SK-N-SH (cell line): ENCODE data around the gene GUCY2F. TPM values are rescaled to one million over a fixed set of nuclear protein-coding genes. Genes with fewer than 3 reads are reported as not detected.

Source experiments
- CTCF ChIA-PET: fragments of 300-600, 350-600 bp; formaldehyde crosslinking; extraction: SDS; loops from one replicate; lab custom pipeline; 2021; lab: Yijun Ruan, JAX
- POLR2A ChIA-PET: fragments of 350-600 bp; sonication (Branson Sonifier 250); formaldehyde crosslinking; extraction: SDS; loops from one replicate; lab custom pipeline; 2020; ENCODE audit warnings: antibody characterized with exemption, inconsistent platforms; lab: Yijun Ruan, JAX
- DNase-seq: peaks from one replicate; pipeline ENCODE4 v3.0.0; 2012
- H2AFZ ChIP-seq: fragments of 200-600 bp; sonication (generic); 2 replicates; pipeline ENCODE4 v1.8.1; 2016; ENCODE audit warnings: antibody characterized with exemption, mild to moderate bottlenecking, low read depth
- H3F3A ChIP-seq: fragments of 200-600 bp; sonication (generic); replicated peaks from 2 replicates; pipeline ENCODE3; 2016; ENCODE audit warnings: antibody characterized with exemption, mild to moderate bottlenecking; ENCODE audit not compliant: insufficient read depth
- H3K27ac ChIP-seq, 2 experiments: fragments of 200-500 bp in 1 of 2; fragments of 200-600 bp in 1 of 2; sonication (Bioruptor generic) in 1 of 2; sonication (generic), shearing (Covaris generic) in 1 of 2; 2 replicates each; pipeline versions ENCODE4 v1.5.1 to v1.6.1; 2014 to 2016; ENCODE audit warnings: low read depth in 2 of 2, inconsistent platforms in 1 of 2, low read length in 1 of 2, mild to moderate bottlenecking in 1 of 2, mixed read lengths in 1 of 2
- H3K27me3 ChIP-seq: fragments of 200-600 bp; sonication (generic), shearing (Covaris generic); 2 replicates; pipeline ENCODE4 v1.6.1; 2016; ENCODE audit warnings: mixed run types; ENCODE audit not compliant: insufficient read depth
- H3K36me3 ChIP-seq, 2 experiments: fragments of 200-500 bp in 1 of 2; fragments of 200-600 bp in 1 of 2; sonication (Bioruptor generic) in 1 of 2; sonication (generic) in 1 of 2; replicated peaks in 1 of 2; 2 replicates each; pipeline versions ENCODE3 to v1.5.1; 2014 to 2016; ENCODE audit warnings: low read length in 1 of 2, mild to moderate bottlenecking in 1 of 2; ENCODE audit not compliant: insufficient read depth in 2 of 2, control insufficient read depth in 1 of 2
- H3K4me1 ChIP-seq, 2 experiments: fragments of 200-500 bp in 1 of 2; fragments of 200-600 bp in 1 of 2; sonication (Bioruptor generic) in 1 of 2; sonication (generic), shearing (Covaris generic) in 1 of 2; 2 replicates each; pipeline versions ENCODE4 v1.5.1 to v1.6.1; 2014 to 2016; ENCODE audit warnings: low read depth in 1 of 2, low read length in 1 of 2, mixed run types in 1 of 2; ENCODE audit not compliant: insufficient read depth in 2 of 2, control insufficient read depth in 1 of 2
- H3K4me2 ChIP-seq: fragments of 200-600 bp; sonication (generic), shearing (Covaris generic); 2 replicates; pipeline ENCODE4 v1.6.1; 2017; ENCODE audit warnings: mixed run types
- H3K4me3 ChIP-seq, 2 experiments: fragments of 200-500 bp in 1 of 2; fragments of 200-600 bp in 1 of 2; sonication (Bioruptor generic) in 1 of 2; sonication (generic), shearing (Covaris generic) in 1 of 2; 2 replicates each; pipeline versions ENCODE4 v1.5.1 to v1.8.1; 2014 to 2016; ENCODE audit warnings: low read depth in 2 of 2, inconsistent platforms in 1 of 2, low read length in 1 of 2, mild to moderate bottlenecking in 1 of 2, mixed read lengths in 1 of 2, moderate library complexity in 1 of 2
- H3K79me2 ChIP-seq: fragments of 200-600 bp; sonication (generic); 2 replicates; pipeline ENCODE4 v1.8.1; 2017; ENCODE audit warnings: mild to moderate bottlenecking; ENCODE audit not compliant: insufficient read depth
- H3K9ac ChIP-seq: fragments of 200-600 bp; sonication (generic); 2 replicates; pipeline ENCODE4 v1.6.1; 2017; ENCODE audit warnings: mixed run types
- H3K9me2 ChIP-seq: fragments of 200-600 bp; sonication (generic); 2 replicates; pipeline ENCODE4 v1.6.1; 2017; ENCODE audit warnings: mixed run types
- H3K9me3 ChIP-seq: fragments of 200-600 bp; sonication (generic); 2 replicates; pipeline ENCODE4 v1.6.1; 2017; ENCODE audit warnings: mixed run types, mild to moderate bottlenecking, moderate library complexity
- H4K20me1 ChIP-seq: fragments of 200-600 bp; sonication (generic); 2 replicates; pipeline ENCODE4 v1.6.1; 2017; ENCODE audit warnings: mild to moderate bottlenecking, mixed run types; ENCODE audit not compliant: insufficient read depth
- CHD2 ChIP-seq: fragments of 150-350 bp; IDR thresholded peaks from 2 replicates; pipeline ENCODE4 v1.6.1; 2018; ENCODE audit warnings: low read length; ENCODE audit not compliant: partially characterized antibody
- ELF1 ChIP-seq: IDR thresholded peaks from 2 replicates; pipeline ENCODE4 v1.4.0; 2012
- EZH2phosphoT487 ChIP-seq: fragments of 200-600 bp; sonication (generic); IDR thresholded peaks from 2 replicates; pipeline ENCODE4 v1.6.1; 2017; ENCODE audit warnings: low read depth, mixed run types, mild to moderate bottlenecking, antibody characterized with exemption, moderate library complexity, borderline replicate concordance
- FOXJ3 ChIP-seq: sonication (generic); formaldehyde crosslinking; IDR thresholded peaks from 2 replicates; pipeline ENCODE4 v1.5.1; 2020; ENCODE audit warnings: mild to moderate bottlenecking, missing genetic modification reagents
- FOXM1 ChIP-seq: IDR thresholded peaks from 2 replicates; pipeline ENCODE4 v1.4.0; 2012; ENCODE audit warnings: low read depth, mild to moderate bottlenecking
- GABPA ChIP-seq: IDR thresholded peaks from 2 replicates; pipeline ENCODE4 v1.4.0; 2012; ENCODE audit warnings: low read depth, mild to moderate bottlenecking
- GATA2 ChIP-seq: sonication (generic); formaldehyde crosslinking; IDR thresholded peaks from 2 replicates; pipeline ENCODE4 v1.5.0; 2020; ENCODE audit warnings: mild to moderate bottlenecking, missing genetic modification reagents
- JUND ChIP-seq: IDR thresholded peaks from 2 replicates; pipeline ENCODE4 v1.4.0; 2012
- RAD21 ChIP-seq: IDR thresholded peaks from 2 replicates; pipeline ENCODE4 v1.6.1; 2012; ENCODE audit warnings: mild to moderate bottlenecking, low read length
- RCOR1 ChIP-seq: fragments of 150-350 bp; IDR thresholded peaks from 2 replicates; pipeline ENCODE4 v1.6.1; 2017; ENCODE audit warnings: antibody characterized with exemption, low read length
- RFX5 ChIP-seq: IDR thresholded peaks from 2 replicates; pipeline ENCODE4 v1.6.1; 2012; ENCODE audit warnings: mild to moderate bottlenecking, improper control_type of control experiment, low read length
- YY1 ChIP-seq: IDR thresholded peaks from 2 replicates; pipeline ENCODE4 v1.4.0; 2012; ENCODE audit warnings: low read depth, mild to moderate bottlenecking
- WGBS: methylation state at CpG from one replicate; pipeline ENCODE4 v1.1.6; 2017; ENCODE audit warnings: low lambda C conversion rate; 5-methylcytosine and 5-hydroxymethylcytosine counted together
- polyA plus RNA-seq, 3 experiments: library from polyadenylated mRNA; depleted of rRNA; stranded (reverse); fragments of >200 nt; gene quantifications; 2 replicates each; pipeline ENCODE4 v1.2.3, GENCODE V29; 2012
- TF ChIP-seq, protein P1 (sequence below): IDR thresholded peaks from 2 replicates; pipeline ENCODE4 v1.4.0; 2012; ENCODE audit warnings: low read depth
- TF ChIP-seq, protein P2 (sequence below): IDR thresholded peaks from 2 replicates; pipeline ENCODE4 v1.6.1; 2012; ENCODE audit warnings: mild to moderate bottlenecking, low read depth, low read length, moderate library complexity
- TF ChIP-seq, protein P3 (sequence below): IDR thresholded peaks from 2 replicates; pipeline ENCODE4 v1.4.0; 2012; ENCODE audit warnings: low read depth, borderline replicate concordance
- TF ChIP-seq, protein P4 (sequence below): fragments of 150-350 bp; IDR thresholded peaks from 2 replicates; pipeline ENCODE4 v1.6.1; 2017; ENCODE audit warnings: antibody characterized with exemption, low read length, low read depth, borderline replicate concordance
- TF ChIP-seq, protein P5 (sequence below): fragments of 200-600 bp; sonication (generic); IDR thresholded peaks from 2 replicates; pipeline ENCODE4 v1.6.1; 2017; ENCODE audit warnings: antibody characterized with exemption, mild to moderate bottlenecking, moderate library complexity

GUCY2F gene
- polyA plus RNA-seq, 1 of the 3 experiments (the other 2 are of a cell fraction): not detected

DNA sequence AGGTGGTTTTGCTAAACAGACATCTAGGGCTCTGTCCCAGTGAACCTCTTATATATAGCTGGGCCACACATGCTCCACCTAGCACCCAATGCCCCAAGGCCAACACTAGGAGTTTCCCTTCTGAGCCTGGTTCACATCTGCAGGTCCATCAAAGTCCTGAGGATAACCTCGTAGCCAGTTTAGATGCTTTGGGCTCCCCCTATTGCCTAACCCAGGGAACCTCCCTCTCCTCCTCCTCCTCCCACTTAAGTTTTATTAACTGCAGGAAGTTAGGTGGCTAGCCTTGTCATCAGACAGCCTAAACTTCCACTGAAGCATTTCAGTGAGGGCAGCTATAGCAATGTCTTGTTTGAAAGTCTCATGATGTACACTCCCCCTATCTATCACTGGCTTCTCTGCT is 88.0 kb downstream of the GUCY2F start:
- Histone ChIP-seq H3K36me3 (no peaks in the 10 kb centered on the region), H3K27me3 (peaks cover 30% of the 10 kb centered on the region; the same call in 1 of the 2 replicates), H2AFZ (no peak overlapping the region), H3K79me2 (no peaks in the 10 kb centered on the region), H3K4me1 (no peaks in the 10 kb centered on the region), H3K4me2 (no peak overlapping the region), H3K9me3 (no peaks in the 10 kb centered on the region), H3K9me2 (no peaks in the 10 kb centered on the region), H4K20me1 (no peaks in the 10 kb centered on the region), H3F3A (no peaks in the 10 kb centered on the region), H3K4me3 (no peak overlapping the region), H3K27ac (no peak overlapping the region), H3K9ac (no peak overlapping the region)
- WGBS: 0% methylated on average over 1 of the region's 1 CpG
- CTCF ChIA-PET: no interaction called here
- TF ChIP-seq JUND (no peak), RFX5 (no peak), RCOR1 (no peak), GATA2 (CRISPR knock-in tag) (no peak), ELF1 (no peak), RAD21 (no peak), YY1 (no peak), EZH2phosphoT487 (no peak), CHD2 (no peak), FOXM1 (no peak), GABPA (no peak), FOXJ3 (no peak)
- TF ChIP-seq, protein P1, sequence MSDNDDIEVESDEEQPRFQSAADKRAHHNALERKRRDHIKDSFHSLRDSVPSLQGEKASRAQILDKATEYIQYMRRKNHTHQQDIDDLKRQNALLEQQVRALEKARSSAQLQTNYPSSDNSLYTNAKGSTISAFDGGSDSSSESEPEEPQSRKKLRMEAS: no peak
- TF ChIP-seq, protein P2, sequence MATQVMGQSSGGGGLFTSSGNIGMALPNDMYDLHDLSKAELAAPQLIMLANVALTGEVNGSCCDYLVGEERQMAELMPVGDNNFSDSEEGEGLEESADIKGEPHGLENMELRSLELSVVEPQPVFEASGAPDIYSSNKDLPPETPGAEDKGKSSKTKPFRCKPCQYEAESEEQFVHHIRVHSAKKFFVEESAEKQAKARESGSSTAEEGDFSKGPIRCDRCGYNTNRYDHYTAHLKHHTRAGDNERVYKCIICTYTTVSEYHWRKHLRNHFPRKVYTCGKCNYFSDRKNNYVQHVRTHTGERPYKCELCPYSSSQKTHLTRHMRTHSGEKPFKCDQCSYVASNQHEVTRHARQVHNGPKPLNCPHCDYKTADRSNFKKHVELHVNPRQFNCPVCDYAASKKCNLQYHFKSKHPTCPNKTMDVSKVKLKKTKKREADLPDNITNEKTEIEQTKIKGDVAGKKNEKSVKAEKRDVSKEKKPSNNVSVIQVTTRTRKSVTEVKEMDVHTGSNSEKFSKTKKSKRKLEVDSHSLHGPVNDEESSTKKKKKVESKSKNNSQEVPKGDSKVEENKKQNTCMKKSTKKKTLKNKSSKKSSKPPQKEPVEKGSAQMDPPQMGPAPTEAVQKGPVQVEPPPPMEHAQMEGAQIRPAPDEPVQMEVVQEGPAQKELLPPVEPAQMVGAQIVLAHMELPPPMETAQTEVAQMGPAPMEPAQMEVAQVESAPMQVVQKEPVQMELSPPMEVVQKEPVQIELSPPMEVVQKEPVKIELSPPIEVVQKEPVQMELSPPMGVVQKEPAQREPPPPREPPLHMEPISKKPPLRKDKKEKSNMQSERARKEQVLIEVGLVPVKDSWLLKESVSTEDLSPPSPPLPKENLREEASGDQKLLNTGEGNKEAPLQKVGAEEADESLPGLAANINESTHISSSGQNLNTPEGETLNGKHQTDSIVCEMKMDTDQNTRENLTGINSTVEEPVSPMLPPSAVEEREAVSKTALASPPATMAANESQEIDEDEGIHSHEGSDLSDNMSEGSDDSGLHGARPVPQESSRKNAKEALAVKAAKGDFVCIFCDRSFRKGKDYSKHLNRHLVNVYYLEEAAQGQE: no peak
- TF ChIP-seq, protein P3, sequence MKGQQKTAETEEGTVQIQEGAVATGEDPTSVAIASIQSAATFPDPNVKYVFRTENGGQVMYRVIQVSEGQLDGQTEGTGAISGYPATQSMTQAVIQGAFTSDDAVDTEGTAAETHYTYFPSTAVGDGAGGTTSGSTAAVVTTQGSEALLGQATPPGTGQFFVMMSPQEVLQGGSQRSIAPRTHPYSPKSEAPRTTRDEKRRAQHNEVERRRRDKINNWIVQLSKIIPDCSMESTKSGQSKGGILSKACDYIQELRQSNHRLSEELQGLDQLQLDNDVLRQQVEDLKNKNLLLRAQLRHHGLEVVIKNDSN: no peak
- TF ChIP-seq, protein P4, sequence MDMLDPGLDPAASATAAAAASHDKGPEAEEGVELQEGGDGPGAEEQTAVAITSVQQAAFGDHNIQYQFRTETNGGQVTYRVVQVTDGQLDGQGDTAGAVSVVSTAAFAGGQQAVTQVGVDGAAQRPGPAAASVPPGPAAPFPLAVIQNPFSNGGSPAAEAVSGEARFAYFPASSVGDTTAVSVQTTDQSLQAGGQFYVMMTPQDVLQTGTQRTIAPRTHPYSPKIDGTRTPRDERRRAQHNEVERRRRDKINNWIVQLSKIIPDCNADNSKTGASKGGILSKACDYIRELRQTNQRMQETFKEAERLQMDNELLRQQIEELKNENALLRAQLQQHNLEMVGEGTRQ: no peak
- TF ChIP-seq, protein P5, sequence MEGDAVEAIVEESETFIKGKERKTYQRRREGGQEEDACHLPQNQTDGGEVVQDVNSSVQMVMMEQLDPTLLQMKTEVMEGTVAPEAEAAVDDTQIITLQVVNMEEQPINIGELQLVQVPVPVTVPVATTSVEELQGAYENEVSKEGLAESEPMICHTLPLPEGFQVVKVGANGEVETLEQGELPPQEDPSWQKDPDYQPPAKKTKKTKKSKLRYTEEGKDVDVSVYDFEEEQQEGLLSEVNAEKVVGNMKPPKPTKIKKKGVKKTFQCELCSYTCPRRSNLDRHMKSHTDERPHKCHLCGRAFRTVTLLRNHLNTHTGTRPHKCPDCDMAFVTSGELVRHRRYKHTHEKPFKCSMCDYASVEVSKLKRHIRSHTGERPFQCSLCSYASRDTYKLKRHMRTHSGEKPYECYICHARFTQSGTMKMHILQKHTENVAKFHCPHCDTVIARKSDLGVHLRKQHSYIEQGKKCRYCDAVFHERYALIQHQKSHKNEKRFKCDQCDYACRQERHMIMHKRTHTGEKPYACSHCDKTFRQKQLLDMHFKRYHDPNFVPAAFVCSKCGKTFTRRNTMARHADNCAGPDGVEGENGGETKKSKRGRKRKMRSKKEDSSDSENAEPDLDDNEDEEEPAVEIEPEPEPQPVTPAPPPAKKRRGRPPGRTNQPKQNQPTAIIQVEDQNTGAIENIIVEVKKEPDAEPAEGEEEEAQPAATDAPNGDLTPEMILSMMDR: no peak
- DNase-seq: no peak
- POLR2A ChIA-PET: no interaction called here
